HCT116 (cell line): Measurements from ENCODE around the gene DEXI.

Experiments used
- CTCF ChIP-seq, 3 experiments: fragments of 200-600 bp in 1 of 3; sonication (generic) in 1 of 3; IDR thresholded peaks in 2 of 3; conservative IDR thresholded peaks in 1 of 3; 2 replicates each; pipeline ENCODE4 v1.5.1; 2012 to 2017; ENCODE audit warnings: low read depth in 2 of 3, low read length in 2 of 3, antibody characterized with exemption in 1 of 3, borderline replicate concordance in 1 of 3, control low read depth in 1 of 3, mild to moderate bottlenecking in 1 of 3, mixed read lengths in 1 of 3, mixed run types in 1 of 3, moderate library complexity in 1 of 3; ENCODE audit not compliant: insufficient read depth in 1 of 3
- POLR2A ChIP-seq: IDR thresholded peaks from 2 replicates; pipeline ENCODE4 v1.7.0; 2011; ENCODE audit warnings: borderline replicate concordance; ENCODE audit not compliant: insufficient read depth, insufficient read length; ENCODE audit errors: extremely low read depth
- RAD21 ChIP-seq: IDR thresholded peaks from 2 replicates; pipeline ENCODE4 v1.6.1; 2012; ENCODE audit warnings: low read depth, mild to moderate bottlenecking
- YY1 ChIP-seq: IDR thresholded peaks from 2 replicates; pipeline ENCODE4 v1.6.1; 2011; ENCODE audit warnings: low read length, low read depth, moderate library complexity, mild to moderate bottlenecking; ENCODE audit not compliant: insufficient replicate concordance; ENCODE audit errors: extremely low read depth
- ZFX ChIP-seq: fragments of 450-650 bp; IDR thresholded peaks from 2 replicates; pipeline ENCODE4 v1.6.1; 2017

GRCh38 chr16:10945065-10945787, 3.0 kb upstream of the DEXI start:
- TF ChIP-seq RAD21 = no peak
- no peak for TF ChIP-seq POLR2A
- no peak for TF ChIP-seq CTCF (IDR thresholded peaks at IDR 0.05 in 2 of 3, conservative IDR thresholded peaks at IDR 0.05 in 1 of 3; ENCODE audit: borderline replicate concordance in 1 of 3, insufficient read depth in 1 of 3, low read depth in 2 of 3, low read length in 2 of 3)
- no peak for TF ChIP-seq ZFX
- TF ChIP-seq YY1 = no peak
